NCI-H345 treated with DMSO at 0.1 percent for 48 hours (cell line): Measurements from ENCODE around the gene OR2S2.
A peak's percentile ranks its signal among the peaks of the same experiment; 100 is the strongest.

Experiments
- DNase-seq: peaks from one replicate; lab custom pipeline; 2025; ENCODE audit not compliant: unreplicated experiment; lab: John Stamatoyannopoulos, UW

The OR2S2 gene

DNA sequence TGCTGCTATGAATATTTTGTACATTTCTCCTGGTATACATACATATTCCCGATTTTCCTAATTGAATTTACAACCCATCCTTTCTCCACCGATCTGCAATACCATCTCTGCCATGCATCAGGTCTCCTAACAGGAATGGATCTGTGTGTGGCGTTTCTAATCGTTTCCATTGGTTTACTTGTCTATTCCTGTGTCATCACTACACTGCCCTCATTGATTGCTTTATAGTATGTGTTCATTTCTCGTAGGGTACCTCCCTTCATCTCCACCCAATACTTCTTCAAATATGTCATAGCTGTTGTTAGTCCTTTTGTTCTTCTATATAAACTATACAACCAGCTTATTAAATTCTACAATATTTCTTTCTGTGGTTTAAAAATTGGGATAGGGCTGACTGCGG, 7.1 kb upstream of the OR2S2 start:
- DNase-seq = no peak

GRCh38 chr9:35962126-35962906, 4.4 kb upstream of the OR2S2 start:
- no peak for DNase-seq

DNA sequence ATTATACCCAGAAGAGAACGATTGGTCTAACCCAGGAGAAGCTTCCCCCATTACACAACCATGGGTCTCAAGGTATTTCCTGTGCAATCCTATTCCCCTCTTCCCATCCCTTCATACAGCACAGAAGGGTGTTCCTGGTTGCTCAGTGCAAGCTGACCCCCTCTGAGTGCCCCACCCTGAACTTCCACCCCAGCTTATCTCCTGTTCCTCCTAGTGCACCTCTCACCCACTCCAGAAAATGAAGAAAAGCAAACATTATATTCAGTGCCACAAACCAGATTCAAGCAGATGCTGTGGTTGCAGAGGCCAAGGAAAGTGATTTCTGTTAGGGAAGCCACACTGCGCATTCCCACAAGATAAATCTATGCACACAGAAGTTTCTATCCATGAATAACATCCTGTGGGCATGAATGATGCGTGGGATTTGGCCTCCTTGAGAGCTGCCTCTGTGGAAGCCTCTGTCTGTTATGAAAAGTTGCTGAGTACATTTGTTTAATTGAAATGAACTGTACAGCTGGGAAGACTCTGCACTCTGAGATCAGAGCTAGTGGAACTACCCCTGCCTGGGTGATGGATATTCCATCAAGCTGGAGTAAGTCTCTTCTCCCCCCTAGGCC, 2.2 kb upstream of the OR2S2 start:
- DNase-seq = no peak

GRCh38 chr9:35956651-35957050, 1.3 kb downstream of the OR2S2 start:
- no peak for DNase-seq

- peak; percentile 84 for DNase-seq
Measured at GRCh38 chr9:35954942-35955546, 2.9 kb downstream of the OR2S2 start.

DNA sequence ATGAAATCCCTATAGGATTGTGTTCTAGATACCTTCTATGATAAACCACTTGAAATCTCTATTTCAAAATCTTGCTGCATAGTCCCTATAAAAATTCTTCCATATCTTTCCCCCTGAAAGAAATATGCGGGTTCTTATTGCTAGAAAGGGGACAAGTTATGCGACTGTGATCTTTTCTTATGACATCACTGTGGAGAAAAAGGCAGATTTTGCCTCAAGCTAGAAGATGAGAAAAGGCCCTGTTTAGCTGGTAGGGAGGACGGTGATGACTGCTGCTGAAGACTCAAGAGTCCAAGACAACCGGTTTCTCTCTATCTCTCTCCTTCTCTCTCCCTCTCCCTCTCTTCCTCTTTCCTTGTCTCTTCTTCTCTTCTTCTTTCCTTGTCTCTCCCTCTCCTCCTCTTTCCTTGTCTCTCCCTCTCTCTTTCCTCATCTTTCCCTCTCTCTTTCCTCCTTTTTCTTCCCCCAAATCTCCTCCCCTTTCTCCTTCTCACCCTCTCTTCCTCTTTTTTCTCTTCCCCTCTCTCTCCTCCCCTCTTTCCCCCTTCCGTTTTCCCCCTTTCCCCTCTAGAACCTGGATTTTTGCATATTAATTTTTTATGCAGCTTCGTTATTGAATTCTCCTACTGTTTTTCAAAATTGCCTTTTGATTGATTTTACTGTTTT, 5.3 kb downstream of the OR2S2 start:
- no peak for DNase-seq

DNA sequence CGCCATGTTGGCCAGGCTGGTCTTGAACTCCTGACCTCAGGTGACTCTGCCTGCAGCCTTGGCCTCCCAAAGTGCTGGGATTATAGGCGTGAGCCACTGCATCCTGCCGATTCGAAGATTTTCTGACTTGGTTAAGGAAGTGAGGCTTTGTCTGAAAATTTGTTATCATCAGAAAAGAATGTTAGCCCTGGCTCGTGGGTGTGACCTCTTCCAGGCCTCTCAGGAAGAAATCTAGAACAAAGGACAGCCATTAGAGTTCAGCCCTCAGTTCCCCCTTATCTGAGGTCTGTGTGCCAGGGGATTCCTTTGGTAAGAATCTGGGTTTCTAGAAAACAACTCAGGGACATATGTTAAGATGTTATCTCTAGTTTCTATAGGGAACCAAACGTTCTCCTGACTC, 6.2 kb downstream of the OR2S2 start:
- DNase-seq = no peak

- no peak for DNase-seq
Measured at GRCh38 chr9:35948901-35949318, 9.0 kb downstream of the OR2S2 start.

DNA sequence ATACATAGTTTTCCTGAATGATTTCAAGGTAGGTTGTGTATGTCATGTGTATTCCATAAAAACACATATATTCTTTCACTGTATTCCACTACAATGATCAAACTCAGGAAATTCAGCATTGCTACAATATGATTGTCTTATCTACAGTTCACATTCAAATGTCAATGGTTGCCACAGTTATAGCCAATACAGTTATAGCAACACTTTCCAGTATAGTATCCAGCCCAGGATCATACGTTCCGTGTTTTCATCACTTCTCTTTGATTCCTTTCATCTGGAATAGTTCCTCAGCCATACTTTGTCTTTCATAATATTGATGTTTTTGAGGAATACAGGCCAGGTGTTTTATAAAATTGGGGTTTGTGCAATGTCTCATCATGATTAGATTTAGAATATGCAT, 9.5 kb downstream of the OR2S2 start:
- no peak for DNase-seq

DNA sequence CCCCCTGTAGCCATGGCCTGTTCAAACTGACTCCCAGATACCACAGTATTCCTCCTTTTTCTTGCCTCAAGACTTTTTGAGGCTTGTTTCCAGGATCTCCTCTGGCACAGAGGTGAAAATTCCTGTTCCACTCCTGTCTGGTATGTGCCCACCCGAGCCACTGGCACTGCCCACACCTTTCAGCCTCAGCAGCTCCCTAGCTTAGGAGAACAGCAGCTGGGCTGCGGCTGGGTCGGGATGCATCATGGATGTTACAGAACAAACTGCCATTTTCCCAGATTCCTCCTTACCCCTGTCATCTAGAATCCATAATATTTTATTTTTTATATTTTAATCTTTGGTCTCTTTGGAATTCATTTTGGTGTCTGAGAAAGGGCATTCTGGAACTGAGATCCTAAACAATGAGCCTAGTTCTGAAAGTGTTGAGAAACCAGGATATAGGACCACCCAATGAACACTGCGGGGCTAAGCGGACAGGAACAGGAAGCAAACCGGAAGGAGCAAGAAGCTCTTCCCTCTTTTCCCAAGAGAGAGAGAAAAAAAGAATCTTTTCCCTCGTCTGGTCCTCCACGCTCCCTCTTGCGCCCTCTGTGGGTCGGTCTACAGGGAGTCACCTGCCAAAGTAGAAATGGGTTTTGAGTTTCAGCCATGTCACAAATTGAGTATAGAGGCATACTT, 12.5 kb downstream of the OR2S2 start:
- DNase-seq = peak; percentile 10

- DNase-seq = no peak
Measured at GRCh38 chr9:35944841-35945240, 13.1 kb downstream of the OR2S2 start.

DNA sequence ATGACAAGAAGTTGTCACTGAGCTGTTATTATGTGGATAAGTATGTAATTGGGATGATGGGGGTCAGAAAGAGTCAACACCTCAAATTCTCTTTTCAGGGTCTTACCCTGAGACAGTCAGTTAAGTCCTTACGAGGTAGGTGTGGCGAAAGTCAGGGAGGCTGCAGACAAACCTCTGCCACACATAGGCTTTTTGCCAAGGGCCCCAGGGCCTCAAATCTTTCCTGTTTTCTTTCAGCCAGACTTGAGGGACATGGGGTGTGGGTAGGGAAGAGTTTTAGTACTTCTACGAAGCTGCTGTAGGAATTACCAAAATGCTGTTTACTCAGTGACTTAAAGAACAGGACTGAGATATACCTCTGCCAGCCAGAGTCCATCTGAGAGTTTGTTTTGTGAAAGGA, 13.8 kb downstream of the OR2S2 start:
- DNase-seq = no peak

- DNase-seq = no peak
Measured at GRCh38 chr9:35942286-35942685, 15.7 kb downstream of the OR2S2 start.

DNA sequence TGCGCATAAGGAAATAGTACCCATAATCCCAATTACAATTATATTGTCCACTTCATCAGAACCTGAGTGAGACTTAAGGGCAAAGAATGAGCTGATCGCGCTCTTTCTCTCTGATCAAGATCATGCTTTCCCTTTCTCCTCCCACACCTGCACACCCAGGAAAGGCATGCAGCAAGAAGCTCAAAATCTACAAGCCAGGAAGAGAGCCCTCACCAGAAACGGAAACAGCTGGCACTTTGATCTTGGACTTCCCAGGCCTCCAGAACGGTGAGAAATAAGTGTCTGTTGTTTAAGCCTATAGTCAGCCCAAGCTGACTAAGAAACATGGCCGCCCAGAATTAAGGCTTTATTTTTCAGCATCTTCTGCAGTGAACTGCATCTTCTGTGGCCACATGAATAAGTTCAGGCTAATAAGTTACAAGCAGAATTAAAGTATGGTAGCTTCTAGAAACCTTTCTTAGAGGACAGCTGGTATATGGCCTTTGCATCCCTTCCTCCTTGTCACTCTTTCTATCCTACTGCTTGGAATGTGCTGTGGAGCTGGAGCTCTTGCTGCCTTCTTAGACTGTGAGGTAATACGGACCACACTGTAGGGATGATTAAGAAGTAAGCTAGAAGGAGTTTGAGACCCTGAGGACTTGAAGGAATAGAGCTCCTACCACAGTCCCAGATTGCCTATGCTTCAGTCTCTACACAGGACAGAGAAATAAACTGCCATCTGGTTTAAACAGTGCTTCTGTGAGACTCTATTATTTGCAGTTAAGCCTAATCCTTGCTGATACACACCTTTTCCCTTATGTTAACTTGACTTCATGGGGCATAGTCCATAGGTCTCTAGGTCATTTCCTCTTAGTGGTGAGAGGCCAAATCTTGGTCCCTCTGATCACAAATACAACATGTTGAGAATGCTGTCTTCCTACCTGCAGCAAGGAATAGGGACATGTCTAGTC, 17.2 kb downstream of the OR2S2 start:
- DNase-seq = no peak

GRCh38 chr9:35939679-35940250, 18.2 kb downstream of the OR2S2 start:
- DNase-seq = no peak

DNA sequence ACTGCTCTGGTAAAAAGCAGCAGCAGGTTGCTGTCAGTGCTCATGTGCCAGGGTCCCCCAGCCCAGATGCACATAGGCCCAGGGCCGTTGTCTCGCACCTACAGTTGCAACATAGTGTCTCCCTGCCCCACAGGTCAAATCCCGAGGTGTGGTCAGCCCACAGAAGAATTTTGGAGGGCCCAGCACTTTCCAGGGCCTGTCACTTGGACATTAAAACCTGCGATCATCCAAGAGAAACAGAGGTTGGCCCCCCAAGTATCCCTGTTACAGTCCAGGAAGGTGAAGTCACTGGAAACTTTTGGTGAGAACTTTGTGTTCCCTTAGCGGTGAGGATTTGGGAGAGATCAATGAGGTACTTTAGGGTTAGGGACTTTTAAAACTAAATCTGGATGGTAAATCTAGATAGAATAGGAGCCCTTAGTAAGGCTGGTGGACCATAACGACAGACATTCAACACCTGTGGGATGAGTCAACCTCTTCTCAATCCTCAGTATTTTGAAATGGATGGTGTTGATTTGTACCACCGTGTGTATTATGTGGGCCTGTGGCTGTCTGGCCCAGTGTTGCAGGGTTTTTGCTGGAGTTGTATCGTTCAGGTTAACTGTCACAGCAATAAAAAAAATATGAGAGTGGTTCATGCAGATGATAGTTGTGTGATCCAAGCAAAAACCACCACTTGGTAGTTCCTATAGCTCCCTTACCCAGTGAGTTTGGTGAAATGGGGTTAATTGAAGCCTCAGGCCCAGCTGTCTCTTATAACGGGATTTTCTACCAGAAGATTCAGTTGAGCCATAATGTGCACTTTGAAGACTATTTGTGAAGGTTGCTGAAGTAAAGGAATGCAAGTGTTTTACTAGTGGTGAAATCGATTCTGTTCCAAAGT, 19.2 kb downstream of the OR2S2 start:
- no peak for DNase-seq

DNA sequence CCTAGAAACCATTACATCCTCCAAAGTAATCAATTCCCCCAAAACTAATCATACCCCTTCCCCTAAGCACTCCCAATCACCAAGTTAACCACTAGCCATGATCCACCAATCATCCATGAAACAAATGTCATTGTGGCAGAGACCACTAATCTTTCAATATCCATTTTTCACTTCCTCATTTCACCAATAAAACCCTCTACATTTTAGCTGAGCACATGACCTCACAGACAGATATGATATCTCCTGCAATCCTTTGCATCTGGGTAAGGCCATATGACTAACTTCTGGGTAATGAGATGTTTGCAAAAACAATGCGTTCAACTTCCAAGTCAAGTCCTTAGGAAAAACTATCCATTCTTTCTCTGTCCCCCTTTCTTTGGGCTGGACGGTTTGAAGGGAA, 20.7 kb downstream of the OR2S2 start:
- no peak for DNase-seq

DNA sequence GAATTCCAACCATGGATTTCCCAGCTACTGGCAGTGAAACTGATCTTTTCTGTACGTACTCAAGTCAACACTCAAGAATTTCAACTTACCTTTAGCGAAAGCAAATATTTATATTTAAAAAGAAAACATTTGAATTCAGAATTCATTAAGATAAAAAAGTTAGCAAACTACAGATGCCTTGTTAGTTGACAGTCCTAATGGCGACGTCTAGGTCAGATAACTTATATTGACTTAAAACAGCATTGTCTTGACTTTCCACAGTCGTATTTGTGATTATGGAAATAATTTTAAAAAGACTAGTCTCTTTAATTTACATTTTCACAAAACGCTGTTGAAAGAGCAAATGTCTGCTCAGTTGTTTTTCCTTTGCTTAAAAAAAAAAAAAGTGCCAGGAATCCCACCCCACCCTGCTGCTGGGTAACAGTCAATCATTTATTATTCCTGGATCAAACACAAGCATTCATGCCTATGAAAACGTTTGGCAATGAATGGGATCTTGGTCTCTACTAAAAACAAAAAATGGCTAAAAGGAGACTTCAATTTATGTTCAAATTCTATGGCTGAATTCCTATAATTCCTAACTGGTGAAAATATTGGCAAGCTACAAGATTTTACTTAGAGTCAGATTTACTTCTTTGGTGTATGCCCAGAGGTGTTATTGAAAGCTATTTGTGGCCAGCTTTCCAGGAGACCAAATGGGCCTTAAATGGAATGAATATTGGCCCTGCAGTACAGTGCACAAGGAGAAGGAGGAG, 22.0 kb downstream of the OR2S2 start:
- no peak for DNase-seq
